ENCODE results near the gene ANKRD60.

The ANKRD60 gene

GRCh38 chr20:58244517-58245030 lies 16.1 kb upstream of the ANKRD60 start:
- DNase-seq, result no peak

DNA sequence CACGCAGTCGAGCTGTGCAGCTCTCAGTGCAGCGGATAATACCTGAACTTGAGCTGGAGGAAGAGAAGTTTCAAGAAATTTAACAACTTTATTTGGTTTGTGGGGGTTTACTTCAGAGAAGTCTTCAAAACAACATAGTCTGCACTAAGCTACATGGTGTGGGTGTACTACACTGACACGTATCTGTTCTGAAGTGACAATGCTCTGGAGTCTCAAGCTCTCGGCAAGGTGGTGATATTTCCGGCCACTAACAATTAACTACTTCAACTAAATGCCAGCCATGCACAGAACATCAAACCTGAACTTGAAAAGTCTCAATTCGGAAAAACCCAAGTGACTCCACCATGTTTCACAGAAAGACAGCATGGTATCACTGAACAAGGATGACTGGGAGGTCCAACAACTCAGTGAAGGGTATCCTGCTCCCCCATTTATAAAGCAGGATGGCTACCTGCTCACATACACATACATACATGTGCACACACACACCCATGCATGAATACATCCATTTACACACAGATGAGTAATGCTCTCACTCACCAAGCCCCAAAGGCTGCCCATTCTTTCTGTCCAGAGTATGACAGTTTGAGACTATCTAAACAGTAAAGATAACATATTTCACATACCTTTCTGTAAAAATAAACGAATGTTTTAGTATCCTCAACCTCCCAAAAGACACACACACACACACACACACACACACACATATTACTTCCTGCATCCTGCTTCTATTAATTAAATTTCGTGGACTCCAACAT lies 15.4 kb upstream of the ANKRD60 start:
- DNase-seq, result no peak

- DNase-seq, result no peak
Observed at GRCh38 chr20:58242824-58243223, 14.4 kb upstream of the ANKRD60 start.

- no peak for DNase-seq
Observed at GRCh38 chr20:58241766-58242465, 13.5 kb upstream of the ANKRD60 start.

GRCh38 chr20:58240471-58240870 lies 12.0 kb upstream of the ANKRD60 start:
- DNase-seq, result no peak

GRCh38 chr20:58239216-58239615 lies 10.8 kb upstream of the ANKRD60 start:
- DNase-seq, result no peak

- no peak for DNase-seq
Observed at GRCh38 chr20:58238490-58238889, 10.0 kb upstream of the ANKRD60 start.

DNA sequence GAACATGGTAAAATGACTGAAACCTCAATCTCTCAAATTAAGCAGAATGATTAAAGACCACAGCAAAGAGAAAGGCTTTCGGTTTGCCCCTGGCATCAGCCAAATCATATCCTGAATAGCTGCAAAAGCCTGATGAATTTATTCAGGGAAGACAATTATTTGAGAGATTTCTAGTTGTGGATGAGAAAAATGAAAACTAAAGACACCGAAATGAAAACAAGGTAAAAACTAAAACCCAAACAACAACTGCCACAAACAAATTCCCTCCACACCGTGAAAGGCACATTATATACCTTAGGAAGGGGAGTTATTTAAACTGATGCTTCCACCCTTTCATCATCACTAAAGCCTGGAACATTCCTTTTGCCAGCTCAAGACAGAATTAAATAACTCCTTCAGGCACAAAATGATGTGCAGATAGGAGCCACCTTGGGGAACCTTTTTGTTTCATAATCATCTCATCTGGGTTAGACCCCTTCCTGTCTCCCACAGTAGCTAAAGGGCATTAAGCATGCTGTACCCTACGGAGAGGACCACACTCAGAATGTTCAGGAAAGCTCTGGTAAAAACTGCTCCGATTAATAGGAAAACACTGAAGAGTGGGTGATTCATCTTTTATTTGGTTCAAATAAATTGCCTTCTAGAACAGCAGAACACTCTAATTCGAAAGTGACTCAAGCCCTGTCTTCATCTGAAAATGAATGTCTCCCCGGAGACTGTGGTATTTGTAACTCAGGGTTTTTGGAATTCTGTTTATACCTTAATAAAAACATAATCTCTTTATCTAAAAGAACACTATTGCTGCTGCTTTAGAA lies 9.1 kb upstream of the ANKRD60 start:
- no peak for DNase-seq

DNA sequence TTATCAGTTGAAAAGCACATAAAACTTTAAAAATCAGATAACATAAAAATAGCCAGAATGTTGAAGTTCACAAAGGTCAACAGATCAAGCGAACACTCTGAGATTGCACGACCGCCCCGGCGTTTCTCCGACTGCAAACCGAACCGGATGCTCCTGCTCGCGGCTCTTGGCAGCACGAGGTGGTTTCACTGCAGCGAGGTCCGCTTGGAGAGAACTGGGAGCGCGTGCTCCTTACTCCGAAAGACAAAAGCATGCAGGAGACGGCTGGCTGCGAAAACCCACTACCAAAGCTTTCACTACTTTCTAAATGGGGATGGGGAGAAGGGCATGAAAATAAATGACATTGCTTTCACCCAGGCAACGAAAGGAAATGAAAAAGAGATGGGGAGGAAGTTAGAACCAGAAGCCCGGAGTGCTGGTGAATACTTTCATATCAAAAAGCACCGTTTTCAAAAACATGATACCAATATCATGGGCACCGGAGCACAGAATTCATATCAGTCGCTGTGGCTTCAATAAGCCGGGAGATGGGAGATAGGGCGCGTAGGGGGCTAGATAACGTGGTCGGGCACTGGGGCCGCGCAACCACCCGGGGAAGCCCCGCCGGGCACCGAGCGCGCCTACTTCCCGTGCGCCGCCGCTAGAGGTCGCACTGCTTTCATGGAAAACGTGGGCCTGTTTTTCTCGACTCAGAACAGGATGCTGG lies 8.3 kb upstream of the ANKRD60 start:
- peak; percentile 79 for DNase-seq

DNA sequence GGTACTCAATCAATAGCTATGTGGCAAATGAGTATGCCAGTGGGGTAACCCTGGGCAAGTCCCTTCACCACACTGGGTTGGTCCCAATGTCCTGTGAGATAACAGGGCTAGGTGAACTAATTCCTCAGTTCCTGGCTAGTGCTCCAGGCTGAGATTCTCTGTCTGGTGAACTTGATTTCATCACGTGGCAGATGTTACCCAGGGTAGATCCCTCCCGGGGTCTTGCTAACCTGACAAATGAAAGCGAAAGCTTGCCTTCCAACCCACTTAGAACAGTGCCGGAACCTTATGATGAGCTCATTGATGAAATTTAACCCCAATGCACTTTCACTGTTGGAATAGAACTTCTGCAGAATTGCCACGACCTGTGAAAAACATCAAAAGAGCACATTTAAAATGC lies 6.6 kb upstream of the ANKRD60 start:
- DNase-seq, result no peak

- no peak for DNase-seq
Observed at GRCh38 chr20:58233881-58234528, 5.6 kb upstream of the ANKRD60 start.

DNA sequence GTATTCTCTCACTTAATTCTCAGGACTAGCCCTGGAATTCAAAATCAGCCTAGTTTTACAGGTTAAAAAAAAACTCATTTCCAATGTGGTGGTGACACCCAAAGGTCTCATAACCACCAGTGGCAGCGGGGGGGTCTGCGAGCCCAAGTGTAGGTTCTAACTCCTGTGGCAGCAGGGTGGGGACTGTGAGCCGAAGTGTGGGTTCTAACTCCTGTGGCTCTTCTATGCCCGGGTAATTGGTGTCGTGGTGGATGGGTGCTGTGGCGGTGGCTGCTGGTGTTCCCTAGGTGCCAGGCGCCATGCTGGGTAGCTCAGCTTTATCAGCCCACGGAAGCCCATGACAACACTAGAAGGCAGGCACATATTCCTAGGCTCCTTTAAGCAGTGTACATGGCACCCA lies 4.9 kb upstream of the ANKRD60 start:
- DNase-seq, result no peak

GRCh38 chr20:58231683-58232082 lies 3.2 kb upstream of the ANKRD60 start:
- no peak for DNase-seq

GRCh38 chr20:58229198-58229798 lies 845 bp upstream of the ANKRD60 start:
- no peak for DNase-seq

DNA sequence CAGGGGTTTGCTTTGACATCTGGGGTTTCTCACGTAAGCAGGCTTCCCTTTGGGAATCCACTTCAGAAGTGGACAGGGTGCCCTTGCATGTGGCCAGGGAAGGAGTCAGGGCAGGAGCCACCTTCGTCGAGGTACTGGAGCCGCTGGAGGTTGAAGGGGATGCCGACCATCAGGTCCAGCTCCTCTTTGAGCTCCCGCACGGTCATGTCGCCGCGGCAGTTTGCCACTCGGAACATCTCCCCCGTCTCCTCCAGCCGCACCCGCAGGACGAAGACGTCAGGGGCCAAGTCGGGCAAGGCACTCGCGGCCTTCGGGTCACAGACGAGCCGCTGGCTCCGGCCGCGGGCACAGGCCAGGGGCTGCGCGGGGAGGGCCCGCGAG lies 360 bp downstream of the ANKRD60 start:
- no peak for DNase-seq

DNA sequence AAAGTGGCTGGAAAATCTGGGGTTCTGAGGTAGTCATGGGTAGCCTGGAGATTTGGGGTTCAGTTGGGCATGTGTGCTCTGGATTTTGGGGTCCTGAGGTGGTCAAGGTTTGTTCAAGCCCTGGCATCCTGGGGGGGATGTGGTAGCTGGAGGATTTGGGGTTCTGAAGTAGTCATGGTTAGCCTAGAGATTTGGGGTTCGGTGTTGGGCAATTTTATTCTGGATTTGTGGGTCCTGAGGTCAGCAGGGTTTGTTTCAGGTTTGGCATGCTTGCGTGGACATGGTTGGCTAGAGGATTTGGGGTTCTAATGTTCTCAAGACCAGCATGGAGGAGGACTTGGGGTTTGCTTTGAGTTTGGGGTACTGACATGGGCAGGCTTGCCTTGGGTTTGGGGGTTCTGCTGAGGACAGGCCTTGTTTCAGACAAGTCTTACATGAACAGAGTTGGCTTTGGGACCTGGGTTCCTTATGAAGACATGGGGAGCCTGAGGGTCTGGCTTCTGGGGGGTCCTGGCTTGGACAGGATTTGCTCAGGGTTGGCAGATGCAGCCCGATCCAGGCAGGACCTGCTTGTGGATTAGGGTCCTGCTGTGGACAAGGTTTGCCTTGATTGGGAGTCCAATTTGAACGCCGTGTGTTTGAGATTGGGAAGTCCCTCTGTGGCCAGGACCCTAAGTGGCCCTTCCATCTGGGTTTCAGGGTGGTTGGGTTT lies 906 bp downstream of the ANKRD60 start:
- DNase-seq, result no peak

GRCh38 chr20:58225452-58226200 lies 2.8 kb downstream of the ANKRD60 start:
- DNase-seq, result no peak

GRCh38 chr20:58224974-58225373 lies 3.5 kb downstream of the ANKRD60 start:
- DNase-seq, result no peak

GRCh38 chr20:58224097-58224496 lies 4.4 kb downstream of the ANKRD60 start:
- DNase-seq, result no peak

DNA sequence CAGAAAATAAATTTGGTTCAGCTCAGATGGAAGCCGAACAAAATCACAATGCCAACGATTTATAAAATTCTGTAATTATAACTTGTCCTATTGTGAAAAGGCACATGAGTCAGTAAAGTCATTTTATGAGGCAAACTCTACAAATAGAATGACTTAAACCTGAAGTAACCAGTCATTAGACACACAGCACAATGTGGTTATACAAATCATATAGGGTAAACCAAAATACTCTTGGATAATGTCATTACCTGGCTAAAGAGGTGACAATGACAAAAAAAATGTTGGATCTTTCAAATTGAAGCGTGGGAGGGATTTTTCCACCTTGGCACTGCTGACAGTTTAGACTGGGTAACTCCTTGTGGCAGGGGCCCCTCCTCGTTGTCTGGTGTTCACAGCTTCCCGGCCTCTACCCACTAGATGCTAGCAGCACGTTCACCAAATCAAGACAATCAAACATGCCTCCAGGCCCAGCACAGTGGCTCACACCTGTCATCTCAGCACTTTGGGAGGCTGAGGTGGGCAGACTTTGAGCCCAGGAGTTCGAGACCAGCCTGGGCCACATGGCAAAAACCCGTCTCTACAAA lies 5.0 kb downstream of the ANKRD60 start:
- DNase-seq, result no peak

All from right kidney (tissue), 1 donor.